WTC11 (cell line): ENCODE measurements around the gene CTNNA3. TPM values are rescaled to one million over a fixed set of nuclear protein-coding genes. Genes with fewer than 3 reads are reported as not detected.

Source experiments
- ATAC-seq: fragments of 200-7000 bp; cut with Tn5 transposase; 2 replicates; pipeline ENCODE4 v1.10.0; 2021; ENCODE audit warnings: mild to moderate bottlenecking, moderate library complexity
- CTCF ChIA-PET: fragments of 300-600 bp; sonication (Branson Sonifier 250); formaldehyde crosslinking; loops from one replicate; lab custom pipeline; 2021; ENCODE audit warnings: antibody characterized with exemption; lab: Charles Lee
- POLR2A ChIA-PET: fragments of 350-600 bp; sonication (Branson Sonifier 250); formaldehyde crosslinking; loops from one replicate; lab custom pipeline; 2021; ENCODE audit warnings: antibody characterized with exemption; lab: Charles Lee
- DNase-seq: peaks from one replicate; pipeline ENCODE4 v3.0.0; 2021; ENCODE audit warnings: low spot score
- H3K27ac Mint-ChIP-seq: 2 replicates; pipeline ENCODE4 v1.8.0; 2021; ENCODE audit warnings: mixed read lengths
- H3K27me3 Mint-ChIP-seq: 2 replicates; pipeline ENCODE4 v1.8.0; 2021; ENCODE audit warnings: low read depth, mild to moderate bottlenecking, moderate library complexity, mixed read lengths
- H3K36me3 Mint-ChIP-seq: 2 replicates; pipeline ENCODE4 v1.8.0; 2021; ENCODE audit warnings: mixed read lengths
- H3K4me1 Mint-ChIP-seq: 2 replicates; pipeline ENCODE4 v1.8.0; 2022; ENCODE audit warnings: mixed read lengths
- H3K4me3 Mint-ChIP-seq: 2 replicates; pipeline ENCODE4 v1.8.0; 2021; ENCODE audit warnings: mild to moderate bottlenecking, moderate library complexity, mixed read lengths
- H3K9me3 Mint-ChIP-seq: 2 replicates; pipeline ENCODE4 v1.8.0; 2021; ENCODE audit warnings: mixed read lengths
- ATF1 ChIP-seq: sonication (generic); formaldehyde crosslinking; IDR thresholded peaks from 2 replicates; pipeline ENCODE4 v1.8.1; 2023; ENCODE audit warnings: mild to moderate bottlenecking, moderate library complexity, missing genetic modification reagents
- CREB1 ChIP-seq: sonication (generic); formaldehyde crosslinking; IDR thresholded peaks from 2 replicates; pipeline ENCODE4 v1.8.0; 2023; ENCODE audit warnings: mild to moderate bottlenecking, missing genetic modification reagents
- ELF4 ChIP-seq: sonication (generic); formaldehyde crosslinking; IDR thresholded peaks from 2 replicates; pipeline ENCODE4 v1.8.1; 2022; ENCODE audit warnings: low read depth, mild to moderate bottlenecking, moderate library complexity, missing genetic modification reagents
- EMX1 ChIP-seq: fragments of 250-450 bp; sonication (Bioruptor Pico); IDR thresholded peaks from 2 replicates; pipeline ENCODE4 v1.8.0; 2021; ENCODE audit warnings: mild to moderate bottlenecking
- IRF2 ChIP-seq: sonication (generic); formaldehyde crosslinking; IDR thresholded peaks from 2 replicates; pipeline ENCODE4 v1.8.0; 2022; ENCODE audit warnings: low read depth, missing genetic modification reagents, borderline replicate concordance
- NR2C2 ChIP-seq: sonication (generic); formaldehyde crosslinking; IDR thresholded peaks from 2 replicates; pipeline ENCODE4 v1.8.0; 2022; ENCODE audit warnings: mild to moderate bottlenecking, missing genetic modification reagents
- PRRX2 ChIP-seq: fragments of 250-450 bp; sonication (Bioruptor Pico); IDR thresholded peaks from 2 replicates; pipeline ENCODE4 v1.8.0; 2021; ENCODE audit warnings: mild to moderate bottlenecking
- RORB ChIP-seq: fragments of 250-450 bp; sonication (Bioruptor Pico); IDR thresholded peaks from 2 replicates; pipeline ENCODE4 v1.9.0; 2021; ENCODE audit warnings: mild to moderate bottlenecking
- SMAD4 ChIP-seq: sonication (generic); formaldehyde crosslinking; IDR thresholded peaks from 2 replicates; pipeline ENCODE4 v1.8.0; 2022; ENCODE audit warnings: mild to moderate bottlenecking, missing genetic modification reagents
- SP1 ChIP-seq: sonication (generic); formaldehyde crosslinking; conservative IDR thresholded peaks from 2 replicates; pipeline ENCODE4 v1.8.1; 2022; ENCODE audit warnings: missing genetic modification reagents
- TCF7 ChIP-seq: sonication (generic); formaldehyde crosslinking; IDR thresholded peaks from 2 replicates; pipeline ENCODE4 v1.8.0; 2022; ENCODE audit warnings: mild to moderate bottlenecking, low read depth, missing genetic modification reagents, moderate library complexity
- TEAD1 ChIP-seq: sonication (generic); formaldehyde crosslinking; IDR thresholded peaks from 2 replicates; pipeline ENCODE4 v1.8.0; 2022; ENCODE audit warnings: mild to moderate bottlenecking, missing genetic modification reagents
- ZBTB21 ChIP-seq: sonication (generic); formaldehyde crosslinking; IDR thresholded peaks from 2 replicates; pipeline ENCODE4 v1.8.1; 2023; ENCODE audit warnings: mild to moderate bottlenecking, missing genetic modification reagents, borderline replicate concordance
- ZNF263 ChIP-seq: sonication (generic); formaldehyde crosslinking; IDR thresholded peaks from 2 replicates; pipeline ENCODE4 v1.8.1; 2022; ENCODE audit warnings: low read depth, mild to moderate bottlenecking, moderate library complexity, missing genetic modification reagents
- total RNA-seq: library from RNA; stranded (reverse); gene quantifications from 3 replicates; pipeline ENCODE4 v1.2.3, GENCODE V29; 2021
- TF ChIP-seq, protein P1 (sequence below): fragments of 200-600 bp; IDR thresholded peaks from 2 replicates; pipeline ENCODE4 v1.8.0; 2022; ENCODE audit warnings: antibody characterized with exemption
- TF ChIP-seq, protein P2 (sequence below): sonication (generic); formaldehyde crosslinking; IDR thresholded peaks from 2 replicates; pipeline ENCODE4 v1.8.0; 2022; ENCODE audit warnings: mild to moderate bottlenecking, missing genetic modification reagents
- TF ChIP-seq, protein P3 (sequence below): fragments of 250-450 bp; sonication (Bioruptor Pico); IDR thresholded peaks from 2 replicates; pipeline ENCODE4 v2.1.2; 2022; ENCODE audit warnings: mild to moderate bottlenecking, moderate library complexity
- TF ChIP-seq, protein P4 (sequence below): sonication (generic); formaldehyde crosslinking; IDR thresholded peaks from 2 replicates; pipeline ENCODE4 v1.8.0; 2023; ENCODE audit warnings: mild to moderate bottlenecking, missing genetic modification reagents
- TF ChIP-seq, protein P5 (sequence below): sonication (generic); formaldehyde crosslinking; IDR thresholded peaks from 2 replicates; pipeline ENCODE4 v1.8.1; 2023; ENCODE audit warnings: mild to moderate bottlenecking, missing genetic modification reagents
- TF ChIP-seq, protein P6 (sequence below): sonication (generic); formaldehyde crosslinking; IDR thresholded peaks from 2 replicates; pipeline ENCODE4 v1.8.1; 2022; ENCODE audit warnings: mild to moderate bottlenecking, moderate library complexity, missing genetic modification reagents
- TF ChIP-seq, protein P7 (sequence below): sonication (generic); formaldehyde crosslinking; IDR thresholded peaks from 2 replicates; pipeline ENCODE4 v1.8.1; 2023; ENCODE audit warnings: mild to moderate bottlenecking, missing genetic modification reagents, borderline replicate concordance

Gene CTNNA3
- total RNA-seq, 1 experiment from 2014 or later, result 6.1 TPM

DNA sequence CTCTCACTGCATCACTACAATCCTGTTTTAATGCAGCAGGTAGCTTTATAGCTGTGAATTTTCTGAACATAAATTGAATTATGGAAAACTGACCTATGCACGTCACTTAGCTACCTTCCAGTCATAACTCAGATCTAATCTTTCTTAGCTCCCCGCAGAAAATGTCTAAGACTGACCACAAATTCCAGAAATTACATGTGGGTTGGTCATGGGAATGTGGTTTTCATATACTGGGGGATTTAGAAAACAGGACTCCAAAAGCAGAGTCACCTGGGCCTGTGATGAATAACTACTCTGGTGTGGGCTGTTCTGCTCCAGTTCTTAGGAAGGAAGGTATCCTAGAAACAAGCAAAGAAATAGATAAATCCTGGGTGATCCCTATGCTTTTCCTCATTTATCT is 948.5 kb downstream of the CTNNA3 start:
- ATAC-seq (no peak), DNase-seq (no peak)
- peaks cover 10% of the 10 kb centered on the region for H3K9me3 Mint-ChIP-seq
- peaks cover 7% of the 10 kb centered on the region for H3K36me3 Mint-ChIP-seq
- ChIA-PET CTCF (interaction anchor here (1.5 kb wide), 1 partner anchor 162 kb away, joined by 5 read pairs; no protein-coding TSS in a partner anchor), POLR2A (no interaction called here)
- H3K27ac Mint-ChIP-seq, result no peak overlapping the region
- H3K4me3 Mint-ChIP-seq, result no peak overlapping the region
- 0 out of 2 replicates have a peak, but pooled peaks cover under 1% of the 10 kb centered on the region for H3K27me3 Mint-ChIP-seq
- no peaks in the 10 kb centered on the region for H3K4me1 Mint-ChIP-seq
- TF ChIP-seq TCF7 (CRISPR knock-in tag) (no peak), ZNF263 (CRISPR knock-in tag) (no peak), ZBTB21 (CRISPR knock-in tag) (no peak), CREB1 (no peak), PRRX2 (CRISPR knock-in tag) (no peak), ATF1 (CRISPR knock-in tag) (no peak), TEAD1 (CRISPR knock-in tag) (no peak), RORB (CRISPR knock-in tag) (no peak), SMAD4 (CRISPR knock-in tag) (no peak), SP1 (CRISPR knock-in tag) (no peak)
- TF ChIP-seq, protein P1, sequence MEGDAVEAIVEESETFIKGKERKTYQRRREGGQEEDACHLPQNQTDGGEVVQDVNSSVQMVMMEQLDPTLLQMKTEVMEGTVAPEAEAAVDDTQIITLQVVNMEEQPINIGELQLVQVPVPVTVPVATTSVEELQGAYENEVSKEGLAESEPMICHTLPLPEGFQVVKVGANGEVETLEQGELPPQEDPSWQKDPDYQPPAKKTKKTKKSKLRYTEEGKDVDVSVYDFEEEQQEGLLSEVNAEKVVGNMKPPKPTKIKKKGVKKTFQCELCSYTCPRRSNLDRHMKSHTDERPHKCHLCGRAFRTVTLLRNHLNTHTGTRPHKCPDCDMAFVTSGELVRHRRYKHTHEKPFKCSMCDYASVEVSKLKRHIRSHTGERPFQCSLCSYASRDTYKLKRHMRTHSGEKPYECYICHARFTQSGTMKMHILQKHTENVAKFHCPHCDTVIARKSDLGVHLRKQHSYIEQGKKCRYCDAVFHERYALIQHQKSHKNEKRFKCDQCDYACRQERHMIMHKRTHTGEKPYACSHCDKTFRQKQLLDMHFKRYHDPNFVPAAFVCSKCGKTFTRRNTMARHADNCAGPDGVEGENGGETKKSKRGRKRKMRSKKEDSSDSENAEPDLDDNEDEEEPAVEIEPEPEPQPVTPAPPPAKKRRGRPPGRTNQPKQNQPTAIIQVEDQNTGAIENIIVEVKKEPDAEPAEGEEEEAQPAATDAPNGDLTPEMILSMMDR, result no peak
- TF ChIP-seq, protein P2, sequence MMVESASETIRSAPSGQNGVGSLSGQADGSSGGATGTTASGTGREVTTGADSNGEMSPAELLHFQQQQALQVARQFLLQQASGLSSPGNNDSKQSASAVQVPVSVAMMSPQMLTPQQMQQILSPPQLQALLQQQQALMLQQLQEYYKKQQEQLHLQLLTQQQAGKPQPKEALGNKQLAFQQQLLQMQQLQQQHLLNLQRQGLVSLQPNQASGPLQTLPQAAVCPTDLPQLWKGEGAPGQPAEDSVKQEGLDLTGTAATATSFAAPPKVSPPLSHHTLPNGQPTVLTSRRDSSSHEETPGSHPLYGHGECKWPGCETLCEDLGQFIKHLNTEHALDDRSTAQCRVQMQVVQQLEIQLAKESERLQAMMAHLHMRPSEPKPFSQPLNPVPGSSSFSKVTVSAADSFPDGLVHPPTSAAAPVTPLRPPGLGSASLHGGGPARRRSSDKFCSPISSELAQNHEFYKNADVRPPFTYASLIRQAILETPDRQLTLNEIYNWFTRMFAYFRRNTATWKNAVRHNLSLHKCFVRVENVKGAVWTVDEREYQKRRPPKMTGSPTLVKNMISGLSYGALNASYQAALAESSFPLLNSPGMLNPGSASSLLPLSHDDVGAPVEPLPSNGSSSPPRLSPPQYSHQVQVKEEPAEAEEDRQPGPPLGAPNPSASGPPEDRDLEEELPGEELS (CRISPR knock-in tag), result no peak

DNA sequence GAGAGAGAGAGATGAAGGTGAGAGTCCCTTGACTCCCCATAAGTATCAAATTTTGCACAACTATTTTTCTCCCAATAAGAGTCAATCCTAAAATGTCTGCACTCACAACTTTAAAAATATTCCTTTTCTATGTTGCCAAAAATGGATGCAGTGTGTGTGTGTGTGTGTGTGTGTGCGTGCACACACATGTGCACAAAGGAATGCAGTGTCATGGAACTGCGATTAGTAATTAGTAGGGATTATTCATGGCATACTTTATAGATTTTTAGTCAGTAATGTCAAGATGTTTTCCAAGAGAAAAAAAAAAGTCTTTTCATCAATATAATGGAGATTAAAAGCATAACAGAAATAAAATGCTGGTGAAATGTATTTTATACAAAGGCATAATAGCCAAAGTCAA is 949.3 kb downstream of the CTNNA3 start:
- POLR2A ChIA-PET, result no interaction called here
- TF ChIP-seq ELF4 (CRISPR knock-in tag) (no peak), IRF2 (CRISPR knock-in tag) (no peak), NR2C2 (CRISPR knock-in tag) (no peak), EMX1 (CRISPR knock-in tag) (no peak)
- TF ChIP-seq, protein P3, sequence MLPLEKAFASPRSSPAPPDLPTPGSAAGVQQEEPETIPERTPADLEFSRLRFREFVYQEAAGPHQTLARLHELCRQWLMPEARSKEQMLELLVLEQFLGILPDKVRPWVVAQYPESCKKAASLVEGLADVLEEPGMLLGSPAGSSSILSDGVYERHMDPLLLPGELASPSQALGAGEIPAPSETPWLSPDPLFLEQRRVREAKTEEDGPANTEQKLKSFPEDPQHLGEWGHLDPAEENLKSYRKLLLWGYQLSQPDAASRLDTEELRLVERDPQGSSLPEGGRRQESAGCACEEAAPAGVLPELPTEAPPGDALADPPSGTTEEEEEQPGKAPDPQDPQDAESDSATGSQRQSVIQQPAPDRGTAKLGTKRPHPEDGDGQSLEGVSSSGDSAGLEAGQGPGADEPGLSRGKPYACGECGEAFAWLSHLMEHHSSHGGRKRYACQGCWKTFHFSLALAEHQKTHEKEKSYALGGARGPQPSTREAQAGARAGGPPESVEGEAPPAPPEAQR, result no peak
- TF ChIP-seq, protein P4, sequence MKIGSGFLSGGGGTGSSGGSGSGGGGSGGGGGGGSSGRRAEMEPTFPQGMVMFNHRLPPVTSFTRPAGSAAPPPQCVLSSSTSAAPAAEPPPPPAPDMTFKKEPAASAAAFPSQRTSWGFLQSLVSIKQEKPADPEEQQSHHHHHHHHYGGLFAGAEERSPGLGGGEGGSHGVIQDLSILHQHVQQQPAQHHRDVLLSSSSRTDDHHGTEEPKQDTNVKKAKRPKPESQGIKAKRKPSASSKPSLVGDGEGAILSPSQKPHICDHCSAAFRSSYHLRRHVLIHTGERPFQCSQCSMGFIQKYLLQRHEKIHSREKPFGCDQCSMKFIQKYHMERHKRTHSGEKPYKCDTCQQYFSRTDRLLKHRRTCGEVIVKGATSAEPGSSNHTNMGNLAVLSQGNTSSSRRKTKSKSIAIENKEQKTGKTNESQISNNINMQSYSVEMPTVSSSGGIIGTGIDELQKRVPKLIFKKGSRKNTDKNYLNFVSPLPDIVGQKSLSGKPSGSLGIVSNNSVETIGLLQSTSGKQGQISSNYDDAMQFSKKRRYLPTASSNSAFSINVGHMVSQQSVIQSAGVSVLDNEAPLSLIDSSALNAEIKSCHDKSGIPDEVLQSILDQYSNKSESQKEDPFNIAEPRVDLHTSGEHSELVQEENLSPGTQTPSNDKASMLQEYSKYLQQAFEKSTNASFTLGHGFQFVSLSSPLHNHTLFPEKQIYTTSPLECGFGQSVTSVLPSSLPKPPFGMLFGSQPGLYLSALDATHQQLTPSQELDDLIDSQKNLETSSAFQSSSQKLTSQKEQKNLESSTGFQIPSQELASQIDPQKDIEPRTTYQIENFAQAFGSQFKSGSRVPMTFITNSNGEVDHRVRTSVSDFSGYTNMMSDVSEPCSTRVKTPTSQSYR (CRISPR knock-in tag), result no peak
- TF ChIP-seq, protein P5, sequence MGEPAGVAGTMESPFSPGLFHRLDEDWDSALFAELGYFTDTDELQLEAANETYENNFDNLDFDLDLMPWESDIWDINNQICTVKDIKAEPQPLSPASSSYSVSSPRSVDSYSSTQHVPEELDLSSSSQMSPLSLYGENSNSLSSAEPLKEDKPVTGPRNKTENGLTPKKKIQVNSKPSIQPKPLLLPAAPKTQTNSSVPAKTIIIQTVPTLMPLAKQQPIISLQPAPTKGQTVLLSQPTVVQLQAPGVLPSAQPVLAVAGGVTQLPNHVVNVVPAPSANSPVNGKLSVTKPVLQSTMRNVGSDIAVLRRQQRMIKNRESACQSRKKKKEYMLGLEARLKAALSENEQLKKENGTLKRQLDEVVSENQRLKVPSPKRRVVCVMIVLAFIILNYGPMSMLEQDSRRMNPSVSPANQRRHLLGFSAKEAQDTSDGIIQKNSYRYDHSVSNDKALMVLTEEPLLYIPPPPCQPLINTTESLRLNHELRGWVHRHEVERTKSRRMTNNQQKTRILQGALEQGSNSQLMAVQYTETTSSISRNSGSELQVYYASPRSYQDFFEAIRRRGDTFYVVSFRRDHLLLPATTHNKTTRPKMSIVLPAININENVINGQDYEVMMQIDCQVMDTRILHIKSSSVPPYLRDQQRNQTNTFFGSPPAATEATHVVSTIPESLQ, result no peak
- TF ChIP-seq, protein P6, sequence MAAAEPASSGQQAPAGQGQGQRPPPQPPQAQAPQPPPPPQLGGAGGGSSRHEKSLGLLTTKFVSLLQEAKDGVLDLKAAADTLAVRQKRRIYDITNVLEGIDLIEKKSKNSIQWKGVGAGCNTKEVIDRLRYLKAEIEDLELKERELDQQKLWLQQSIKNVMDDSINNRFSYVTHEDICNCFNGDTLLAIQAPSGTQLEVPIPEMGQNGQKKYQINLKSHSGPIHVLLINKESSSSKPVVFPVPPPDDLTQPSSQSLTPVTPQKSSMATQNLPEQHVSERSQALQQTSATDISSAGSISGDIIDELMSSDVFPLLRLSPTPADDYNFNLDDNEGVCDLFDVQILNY, result no peak
- TF ChIP-seq, protein P7, sequence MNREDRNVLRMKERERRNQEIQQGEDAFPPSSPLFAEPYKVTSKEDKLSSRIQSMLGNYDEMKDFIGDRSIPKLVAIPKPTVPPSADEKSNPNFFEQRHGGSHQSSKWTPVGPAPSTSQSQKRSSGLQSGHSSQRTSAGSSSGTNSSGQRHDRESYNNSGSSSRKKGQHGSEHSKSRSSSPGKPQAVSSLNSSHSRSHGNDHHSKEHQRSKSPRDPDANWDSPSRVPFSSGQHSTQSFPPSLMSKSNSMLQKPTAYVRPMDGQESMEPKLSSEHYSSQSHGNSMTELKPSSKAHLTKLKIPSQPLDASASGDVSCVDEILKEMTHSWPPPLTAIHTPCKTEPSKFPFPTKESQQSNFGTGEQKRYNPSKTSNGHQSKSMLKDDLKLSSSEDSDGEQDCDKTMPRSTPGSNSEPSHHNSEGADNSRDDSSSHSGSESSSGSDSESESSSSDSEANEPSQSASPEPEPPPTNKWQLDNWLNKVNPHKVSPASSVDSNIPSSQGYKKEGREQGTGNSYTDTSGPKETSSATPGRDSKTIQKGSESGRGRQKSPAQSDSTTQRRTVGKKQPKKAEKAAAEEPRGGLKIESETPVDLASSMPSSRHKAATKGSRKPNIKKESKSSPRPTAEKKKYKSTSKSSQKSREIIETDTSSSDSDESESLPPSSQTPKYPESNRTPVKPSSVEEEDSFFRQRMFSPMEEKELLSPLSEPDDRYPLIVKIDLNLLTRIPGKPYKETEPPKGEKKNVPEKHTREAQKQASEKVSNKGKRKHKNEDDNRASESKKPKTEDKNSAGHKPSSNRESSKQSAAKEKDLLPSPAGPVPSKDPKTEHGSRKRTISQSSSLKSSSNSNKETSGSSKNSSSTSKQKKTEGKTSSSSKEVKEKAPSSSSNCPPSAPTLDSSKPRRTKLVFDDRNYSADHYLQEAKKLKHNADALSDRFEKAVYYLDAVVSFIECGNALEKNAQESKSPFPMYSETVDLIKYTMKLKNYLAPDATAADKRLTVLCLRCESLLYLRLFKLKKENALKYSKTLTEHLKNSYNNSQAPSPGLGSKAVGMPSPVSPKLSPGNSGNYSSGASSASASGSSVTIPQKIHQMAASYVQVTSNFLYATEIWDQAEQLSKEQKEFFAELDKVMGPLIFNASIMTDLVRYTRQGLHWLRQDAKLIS (CRISPR knock-in tag), result no peak

More for the DNA sequence above, 949.3 kb downstream of the CTNNA3 start:
- H3K4me1 Mint-ChIP-seq, result no peaks in the 10 kb centered on the region
- no peak overlapping the region for H3K27ac Mint-ChIP-seq
- peaks cover 18% of the 10 kb centered on the region for H3K9me3 Mint-ChIP-seq
- no peak overlapping the region for H3K4me3 Mint-ChIP-seq
- DNase-seq (no peak), ATAC-seq (no peak)
- CTCF ChIA-PET, result interaction anchor here (0.5 to 1.5 kb wide), 2 partner anchors 161 to 535 kb away, joined by 3 to 5 read pairs; no protein-coding TSS in a partner anchor
- H3K36me3 Mint-ChIP-seq, result peaks cover 14% of the 10 kb centered on the region
- H3K27me3 Mint-ChIP-seq, result 0 out of 2 replicates have a peak, but pooled peaks cover 2% of the 10 kb centered on the region
